GM19193 (cell line): ENCODE measurements around the gene ARPC2.

ENCODE experiments used
- POLR2A ChIP-seq: IDR thresholded peaks from 4 replicates; pipeline ENCODE4 v1.6.1; 2011; ENCODE audit not compliant: insufficient read depth, insufficient read length; ENCODE audit errors: extremely low read depth

Gene ARPC2

GRCh38 chr2:218261423-218262236 is 44.6 kb downstream of the ARPC2 start:
- TF ChIP-seq POLR2A: no peak

GRCh38 chr2:218262237-218262600 is 45.2 kb downstream of the ARPC2 start:
- TF ChIP-seq POLR2A: no peak

GRCh38 chr2:218262631-218263586 is 45.9 kb downstream of the ARPC2 start:
- no peak for TF ChIP-seq POLR2A

- TF ChIP-seq POLR2A: no peak
Measured at GRCh38 chr2:218263817-218264641, 47.0 kb downstream of the ARPC2 start.

GRCh38 chr2:218264773-218265561 is 48.0 kb downstream of the ARPC2 start:
- TF ChIP-seq POLR2A: no peak

- TF ChIP-seq POLR2A: no peak
Measured at GRCh38 chr2:218265626-218266025, 48.6 kb downstream of the ARPC2 start.

GRCh38 chr2:218266316-218266979 is 49.5 kb downstream of the ARPC2 start:
- no peak for TF ChIP-seq POLR2A

- no peak for TF ChIP-seq POLR2A
Measured at GRCh38 chr2:218267259-218267658, 50.3 kb downstream of the ARPC2 start.

GRCh38 chr2:218269900-218270720 is 53.1 kb downstream of the ARPC2 start, which contains the start of the genes AAMP and PNKD:
AAMP (minus strand) TSS chr2:218270137; CDS start chr2:218270086, 51 bp downstream.
PNKD (plus strand) TSS chr2:218270519; CDS start chr2:218270536, 17 bp downstream.
- peak; percentile 68 for TF ChIP-seq POLR2A

GRCh38 chr2:218270721-218271486 is 53.9 kb downstream of the ARPC2 start:
- TF ChIP-seq POLR2A: no peak

- TF ChIP-seq POLR2A: no peak
Measured at GRCh38 chr2:218271487-218271797, 54.5 kb downstream of the ARPC2 start.
